AG04450 (cell line): ENCODE measurements around the gene SH3BP5L. TPM values are rescaled to one million over a fixed set of nuclear protein-coding genes. Genes with fewer than 3 reads are reported as not detected.

ENCODE experiments used
- CTCF ChIA-PET: fragments of 300-600, 350-600 bp; formaldehyde crosslinking; extraction: SDS; loops from one replicate; lab custom pipeline; 2022; ENCODE audit warnings: antibody characterized with exemption, inconsistent platforms; lab: Charles Lee
- POLR2A ChIA-PET: fragments of 350-600 bp; formaldehyde crosslinking; extraction: SDS; loops from one replicate; lab custom pipeline; 2021; ENCODE audit warnings: antibody characterized with exemption, inconsistent platforms; lab: Yijun Ruan, JAX
- DNase-seq: peaks from one replicate; pipeline ENCODE4 v3.0.0-alpha.2; 2011; ENCODE audit warnings: low read depth, low spot score
- H3K27ac ChIP-seq: one replicate; pipeline ENCODE4 v1.5.1; 2012; ENCODE audit warnings: low read depth, low read length, control low read depth
- H3K27me3 ChIP-seq: one replicate; pipeline ENCODE4 v1.6.0; 2012; ENCODE audit warnings: low read length; ENCODE audit not compliant: control insufficient read depth, insufficient read depth
- H3K4me3 ChIP-seq: 2 replicates; pipeline ENCODE4 v1.5.1; 2011; ENCODE audit warnings: mild to moderate bottlenecking, low read depth, low read length, control low read depth
- H3K9me3 ChIP-seq: 2 replicates; pipeline ENCODE4 v1.5.1; 2012; ENCODE audit warnings: low read length; ENCODE audit not compliant: control insufficient read depth, insufficient read depth
- CTCF ChIP-seq: IDR thresholded peaks from 2 replicates; pipeline ENCODE4 v1.5.1; 2011; ENCODE audit warnings: low read depth, low read length, control low read depth, inconsistent platforms
- polyA plus RNA-seq: library from polyadenylated mRNA; depleted of rRNA; stranded (reverse); fragments of >200 nt; gene quantifications from 2 replicates; pipeline ENCODE4 v1.2.3, GENCODE V29; 2011

Gene SH3BP5L
- polyA plus RNA-seq, 1 experiment, result 15.3 TPM

GRCh38 chr1:248851390-248851789, 25.7 kb upstream of the SH3BP5L start:
- ChIA-PET POLR2A (no interaction called here), CTCF (interaction anchor here (1.9 kb wide), 1 partner anchor 9 kb away, joined by 5 read pairs; no protein-coding TSS in a partner anchor)
- H3K4me3 ChIP-seq, result no peak overlapping the region
- DNase-seq, result no peak
- no peak overlapping the region for H3K27ac ChIP-seq
- no peak for TF ChIP-seq CTCF
- no peaks in the 10 kb centered on the region for H3K27me3 ChIP-seq
- H3K9me3 ChIP-seq, result peaks cover 5% of the 10 kb centered on the region; the same call in 1 of the 2 replicates

DNA sequence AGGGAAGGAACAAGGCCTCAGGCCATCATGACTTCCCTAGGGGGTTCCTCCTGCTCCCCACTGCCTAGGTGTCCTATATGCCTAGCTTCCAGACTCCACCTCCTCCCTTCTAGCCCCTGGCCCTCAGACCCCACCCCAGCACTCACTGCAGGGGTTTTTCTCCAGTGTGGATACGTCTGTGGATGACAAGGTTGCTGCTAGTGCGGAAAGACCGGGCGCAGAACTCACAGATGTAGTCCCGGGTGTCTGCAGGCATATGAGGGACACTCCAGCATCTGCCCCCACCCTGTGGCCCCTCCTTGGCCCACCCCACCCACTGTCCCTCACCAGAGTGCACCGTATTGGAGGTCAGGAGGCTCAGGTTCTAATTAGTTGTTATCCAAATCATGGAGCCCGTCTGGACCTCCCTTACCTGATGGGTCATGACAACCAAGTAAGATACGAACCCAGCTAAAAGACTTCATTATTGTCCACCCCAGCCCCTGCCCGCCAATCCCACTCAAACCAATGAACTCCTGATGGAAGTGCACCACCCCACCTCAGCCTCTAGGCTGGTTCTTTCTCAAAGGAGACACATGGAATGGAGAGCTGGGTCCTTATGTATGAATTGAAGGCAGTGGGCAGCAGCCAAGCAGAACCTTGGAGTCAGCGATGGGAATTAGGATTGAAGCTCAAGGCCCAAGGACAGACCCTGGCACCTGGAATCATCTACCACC, 25.0 kb upstream of the SH3BP5L start:
- POLR2A ChIA-PET, result no interaction called here
- H3K4me3 ChIP-seq, result no peak overlapping the region
- H3K9me3 ChIP-seq, result peaks cover 5% of the 10 kb centered on the region; the same call in 1 of the 2 replicates
- CTCF ChIA-PET, result interaction anchor here (1.9 kb wide), 1 partner anchor 9 kb away, joined by 5 read pairs; no protein-coding TSS in a partner anchor
- H3K27ac ChIP-seq, result no peak overlapping the region
- TF ChIP-seq CTCF, result no peak
- H3K27me3 ChIP-seq, result no peaks in the 10 kb centered on the region
- DNase-seq, result no peak

GRCh38 chr1:248850124-248850523, 24.4 kb upstream of the SH3BP5L start:
- Histone ChIP-seq H3K4me3 (no peak overlapping the region), H3K27me3 (no peaks in the 10 kb centered on the region), H3K27ac (no peak overlapping the region), H3K9me3 (peaks cover 5% of the 10 kb centered on the region; the same call in 1 of the 2 replicates)
- CTCF ChIA-PET, result interaction anchor here (1.9 kb wide), 1 partner anchor 8 kb away, joined by 5 read pairs; no protein-coding TSS in a partner anchor
- DNase-seq, result no peak
- POLR2A ChIA-PET, result no interaction called here
- no peak for TF ChIP-seq CTCF

GRCh38 chr1:248849637-248850036, 23.9 kb upstream of the SH3BP5L start:
- CTCF ChIA-PET, result interaction anchor here (1.9 kb wide), 1 partner anchor 8 kb away, joined by 5 read pairs; no protein-coding TSS in a partner anchor
- TF ChIP-seq CTCF, result no peak
- no peaks in the 10 kb centered on the region for H3K27me3 ChIP-seq
- no peak overlapping the region for H3K27ac ChIP-seq
- no peak for DNase-seq
- no peak overlapping the region for H3K4me3 ChIP-seq
- peaks cover 5% of the 10 kb centered on the region; the same call in 1 of the 2 replicates for H3K9me3 ChIP-seq
- POLR2A ChIA-PET, result no interaction called here

DNA sequence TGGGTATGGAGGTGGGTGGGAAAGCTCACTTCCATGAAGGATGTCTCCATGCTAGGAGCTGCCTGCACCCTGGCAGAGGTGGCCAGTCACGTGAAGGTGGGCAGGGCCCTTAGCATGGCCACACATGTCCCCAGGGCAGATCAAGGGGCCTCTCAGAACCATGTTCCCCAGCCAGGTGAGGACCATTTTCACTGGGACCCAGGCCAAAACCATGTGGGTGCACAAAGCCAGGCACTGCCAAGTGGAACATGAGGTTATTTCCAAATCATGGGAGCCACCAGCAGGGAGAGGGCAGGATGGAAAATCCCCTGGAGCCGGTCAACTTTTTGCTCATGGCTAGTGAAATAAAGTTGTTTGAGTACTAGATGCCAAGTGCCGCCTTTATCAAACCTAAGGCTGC, 23.4 kb upstream of the SH3BP5L start:
- Histone ChIP-seq H3K27me3 (no peaks in the 10 kb centered on the region), H3K9me3 (peaks cover 5% of the 10 kb centered on the region; the same call in 1 of the 2 replicates), H3K4me3 (no peak overlapping the region), H3K27ac (no peak overlapping the region)
- no peak for TF ChIP-seq CTCF
- POLR2A ChIA-PET, result no interaction called here
- no peak for DNase-seq
- CTCF ChIA-PET, result no interaction called here
